ENCODE results near the gene VENTX.

VENTX gene

GRCh38 chr10:133274751-133275683 lies 37.4 kb downstream of the VENTX start:
- no peak for DNase-seq

GRCh38 chr10:133275684-133276092 lies 38.0 kb downstream of the VENTX start:
- DNase-seq: no peak

GRCh38 chr10:133276100-133276434 lies 38.4 kb downstream of the VENTX start:
- no peak for DNase-seq

GRCh38 chr10:133276435-133277201 lies 39.0 kb downstream of the VENTX start, which contains the start of gene ADAM8:
Gene ADAM8 (minus strand): TSS chr10:133276868. CDS start chr10:133276817, 51 bp downstream.
- DNase-seq: no peak

- no peak for DNase-seq
Measured at GRCh38 chr10:133277277-133277992, 39.8 kb downstream of the VENTX start.

- no peak for DNase-seq
Measured at GRCh38 chr10:133277993-133278576, 40.4 kb downstream of the VENTX start.

- DNase-seq: no peak
Measured at GRCh38 chr10:133278577-133279265, 41.1 kb downstream of the VENTX start.

GRCh38 chr10:133279326-133280226 lies 41.9 kb downstream of the VENTX start:
- no peak for DNase-seq

GRCh38 chr10:133280391-133281059 lies 42.9 kb downstream of the VENTX start:
- no peak for DNase-seq

- no peak for DNase-seq
Measured at GRCh38 chr10:133281084-133281483, 43.4 kb downstream of the VENTX start.

- no peak for DNase-seq
Measured at GRCh38 chr10:133281628-133282372, 44.1 kb downstream of the VENTX start.

- no peak for DNase-seq
Measured at GRCh38 chr10:133282846-133283390, 45.3 kb downstream of the VENTX start.

GRCh38 chr10:133283931-133284330 lies 46.3 kb downstream of the VENTX start:
- no peak for DNase-seq

- no peak for DNase-seq
Measured at GRCh38 chr10:133285217-133285616, 47.6 kb downstream of the VENTX start.

- DNase-seq: no peak
Measured at GRCh38 chr10:133286366-133286765, 48.7 kb downstream of the VENTX start.

GRCh38 chr10:133287832-133288500 lies 50.3 kb downstream of the VENTX start:
- DNase-seq: no peak

- no peak for DNase-seq
Measured at GRCh38 chr10:133289761-133290160, 52.1 kb downstream of the VENTX start.
